ENCODE measurements around the gene ERMN. TPM values are rescaled to one million over a fixed set of nuclear protein-coding genes. Genes with fewer than 3 reads are reported as not detected.
"Not testable (repeated sequence)": the region's sequence is repeated elsewhere in the genome, so short reads cannot be mapped to it uniquely, and the experiment has no call there.

Gene ERMN
- polyA plus RNA-seq, 1 donor, result 0.93 TPM

GRCh38 chr2:157292853-157293252, 32.8 kb downstream of the ERMN start:
- no peak for DNase-seq

GRCh38 chr2:157291018-157291417, 34.6 kb downstream of the ERMN start:
- no peak for DNase-seq

GRCh38 chr2:157290525-157290924, 35.1 kb downstream of the ERMN start:
- DNase-seq, result no peak

- no peak for DNase-seq
Observed at GRCh38 chr2:157287160-157287559, 38.5 kb downstream of the ERMN start.

DNA sequence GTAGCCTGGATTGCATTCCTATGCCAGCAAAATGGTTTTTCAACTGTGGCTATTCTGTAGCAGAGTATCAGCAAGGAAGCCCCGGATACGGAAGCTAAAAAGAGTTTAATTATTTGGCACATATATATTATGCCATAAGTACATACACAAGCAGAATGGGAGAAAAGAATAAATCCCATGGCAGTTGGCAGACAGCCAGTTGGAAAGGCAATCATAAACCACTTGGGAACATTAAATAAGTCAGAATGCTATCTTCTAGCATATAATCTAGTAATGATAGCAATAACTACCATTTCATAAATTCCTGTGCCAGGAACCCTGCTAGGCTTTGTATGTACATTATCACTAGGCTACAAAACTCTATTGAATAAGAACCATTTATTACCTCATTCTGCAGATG, 42.2 kb downstream of the ERMN start:
- DNase-seq, result no peak

DNA sequence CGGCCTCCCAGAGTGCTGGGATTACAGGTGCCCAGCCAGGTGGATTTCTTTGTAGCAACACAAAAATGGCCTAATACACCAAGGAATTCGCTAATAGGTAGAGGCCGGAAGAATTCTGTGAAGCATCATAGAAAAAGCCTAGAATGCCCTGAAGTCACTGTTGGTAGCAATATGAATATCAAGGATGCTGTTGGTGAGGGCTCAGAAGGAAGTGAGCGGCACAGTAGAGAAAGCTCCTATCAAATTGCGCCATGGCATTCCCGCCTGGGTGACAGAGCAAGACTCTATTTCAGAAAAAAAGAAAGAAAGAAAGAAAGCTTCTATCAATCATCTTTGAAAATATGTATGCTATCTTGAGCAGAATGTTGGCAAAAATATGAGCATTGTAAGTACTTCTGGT, 44.3 kb downstream of the ERMN start:
- DNase-seq, result no peak

DNA sequence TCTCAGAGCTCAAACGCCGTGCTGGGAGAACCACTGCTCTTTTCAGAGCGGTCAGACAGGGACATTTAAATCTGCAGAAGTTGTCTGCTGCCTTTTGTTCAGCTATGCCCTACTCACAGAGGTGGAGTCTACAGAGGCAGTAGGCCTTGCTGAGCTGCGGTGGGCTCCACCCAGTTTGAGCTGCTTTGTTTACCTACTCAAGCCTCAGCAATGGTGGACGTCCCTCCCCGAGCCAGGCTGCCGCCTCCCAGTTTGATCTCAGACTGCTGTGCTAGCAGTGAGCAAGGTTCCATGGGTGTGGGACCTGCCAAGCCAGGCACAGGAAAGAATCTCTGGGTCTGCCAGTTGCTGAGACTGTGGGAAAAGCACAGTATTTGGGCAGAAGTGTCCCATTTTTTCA, 46.3 kb downstream of the ERMN start:
- not testable (repeated sequence) for DNase-seq

DNA sequence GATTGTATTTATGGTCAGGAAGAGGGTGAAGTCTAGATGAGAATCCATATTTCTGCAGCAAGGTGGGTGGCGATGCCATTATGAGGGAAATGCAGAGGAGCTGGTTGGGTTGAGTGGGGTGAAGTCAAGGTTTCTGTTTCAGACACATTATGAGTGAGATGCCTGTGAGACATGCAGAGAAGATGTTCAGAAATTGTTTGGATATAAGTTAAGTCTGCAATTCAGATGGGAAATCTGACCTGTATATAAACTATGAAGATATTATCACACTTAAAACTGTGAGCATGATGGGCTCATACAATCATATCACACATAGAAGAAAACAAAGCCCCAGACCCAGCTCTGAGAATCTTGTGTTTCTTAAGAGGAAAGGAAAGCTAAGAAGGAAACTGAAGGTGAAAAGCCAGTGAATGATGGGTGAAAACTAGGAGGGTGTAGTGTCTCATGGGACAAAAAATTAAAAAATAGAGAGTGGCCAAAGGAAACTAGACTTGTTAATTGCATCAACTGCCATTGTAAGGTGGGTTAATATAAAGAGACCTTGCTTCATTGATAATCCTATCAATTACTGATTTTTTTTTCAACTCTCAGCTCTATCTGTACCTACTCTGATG, 53.9 kb downstream of the ERMN start:
- DNase-seq, result no peak

DNA sequence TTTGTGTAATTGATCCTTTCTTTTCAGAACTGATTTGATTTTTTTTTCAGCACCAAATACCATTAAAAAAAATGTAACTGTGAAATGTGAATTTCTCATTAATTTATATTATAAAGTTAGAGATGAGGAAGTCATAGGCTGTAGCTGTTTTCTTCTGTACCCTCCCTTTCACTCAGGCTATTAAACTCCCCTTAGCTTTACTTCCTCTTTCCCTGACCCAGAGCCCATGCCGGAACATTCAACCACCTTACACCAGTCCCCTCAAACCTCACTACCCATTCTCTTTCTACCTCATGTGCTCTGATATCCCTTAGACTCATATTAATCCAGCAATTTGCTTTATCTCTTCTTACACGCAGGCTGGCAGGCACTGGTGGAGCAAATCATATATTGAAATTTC, 55.7 kb downstream of the ERMN start:
- no peak for DNase-seq

- DNase-seq, result no peak
Observed at GRCh38 chr2:157269060-157269459, 56.6 kb downstream of the ERMN start.

Other genes starting within 250 kb of the ERMN start
- 0.70 TPM for gene GALNT5, start 68.1 kb downstream of the ERMN start, polyA plus RNA-seq (ENCODE audit: insufficient read length)
- gene CYTIP, start 118.3 kb upstream of the ERMN start, polyA plus RNA-seq (ENCODE audit: insufficient read length), result 1.7 TPM

Measured in left kidney (tissue), 2 donors.